ENCODE results near the gene SS18L1. TPM values are rescaled to one million over a fixed set of nuclear protein-coding genes. Genes with fewer than 3 reads are reported as not detected.

The SS18L1 gene
- total RNA-seq, 6 experiments from 2014 or later, result 14.1 to 26.5 (median 23.7) TPM

DNA sequence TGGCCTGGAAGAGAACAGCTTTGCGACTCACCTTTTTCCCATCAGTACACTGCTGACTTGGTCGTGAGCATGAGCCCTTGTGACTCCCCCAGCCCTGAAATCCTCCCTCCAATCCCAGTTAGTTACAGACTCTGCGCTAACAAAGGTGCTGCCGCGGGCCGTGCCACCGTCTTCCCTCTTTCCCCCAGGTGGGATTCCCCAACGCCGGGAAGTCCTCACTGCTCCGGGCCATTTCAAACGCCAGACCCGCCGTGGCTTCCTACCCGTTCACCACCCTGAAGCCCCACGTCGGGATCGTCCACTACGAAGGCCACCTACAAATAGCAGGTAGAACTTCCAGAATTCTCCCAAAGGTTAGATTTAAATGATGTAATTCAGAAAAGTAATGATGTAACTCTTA lies 55.4 kb downstream of the SS18L1 start:
- WGBS (ENCODE audit: insufficient coverage, low coverage, low lambda C conversion rate, missing lambda C conversion rate), result 100% methylated on average over 4 of the region's 18 CpGs
- DNase-seq (peak in 2 of 3 donors; percentile 13 to 43), ATAC-seq (no peak)
- no peak for TF ChIP-seq POLR2A (IDR thresholded peaks at IDR 0.05)
- TF ChIP-seq, protein P1, sequence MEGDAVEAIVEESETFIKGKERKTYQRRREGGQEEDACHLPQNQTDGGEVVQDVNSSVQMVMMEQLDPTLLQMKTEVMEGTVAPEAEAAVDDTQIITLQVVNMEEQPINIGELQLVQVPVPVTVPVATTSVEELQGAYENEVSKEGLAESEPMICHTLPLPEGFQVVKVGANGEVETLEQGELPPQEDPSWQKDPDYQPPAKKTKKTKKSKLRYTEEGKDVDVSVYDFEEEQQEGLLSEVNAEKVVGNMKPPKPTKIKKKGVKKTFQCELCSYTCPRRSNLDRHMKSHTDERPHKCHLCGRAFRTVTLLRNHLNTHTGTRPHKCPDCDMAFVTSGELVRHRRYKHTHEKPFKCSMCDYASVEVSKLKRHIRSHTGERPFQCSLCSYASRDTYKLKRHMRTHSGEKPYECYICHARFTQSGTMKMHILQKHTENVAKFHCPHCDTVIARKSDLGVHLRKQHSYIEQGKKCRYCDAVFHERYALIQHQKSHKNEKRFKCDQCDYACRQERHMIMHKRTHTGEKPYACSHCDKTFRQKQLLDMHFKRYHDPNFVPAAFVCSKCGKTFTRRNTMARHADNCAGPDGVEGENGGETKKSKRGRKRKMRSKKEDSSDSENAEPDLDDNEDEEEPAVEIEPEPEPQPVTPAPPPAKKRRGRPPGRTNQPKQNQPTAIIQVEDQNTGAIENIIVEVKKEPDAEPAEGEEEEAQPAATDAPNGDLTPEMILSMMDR (IDR thresholded peaks at IDR 0.05), result no peak
- H3K4me3 ChIP-seq, result no peak overlapping the region
- H3K9me3 ChIP-seq, result no peaks in the 10 kb centered on the region
- no peak overlapping the region for H3K27ac ChIP-seq
- no peaks in the 10 kb centered on the region for H3K27me3 ChIP-seq
- H3K4me1 ChIP-seq, result no peaks in the 10 kb centered on the region
- H3K36me3 ChIP-seq, result peaks cover 0 to 65% (median 21%) of the 10 kb centered on the region in 4 donors
- intact Hi-C loops (cut with DNase I), result no loop called here

DNA sequence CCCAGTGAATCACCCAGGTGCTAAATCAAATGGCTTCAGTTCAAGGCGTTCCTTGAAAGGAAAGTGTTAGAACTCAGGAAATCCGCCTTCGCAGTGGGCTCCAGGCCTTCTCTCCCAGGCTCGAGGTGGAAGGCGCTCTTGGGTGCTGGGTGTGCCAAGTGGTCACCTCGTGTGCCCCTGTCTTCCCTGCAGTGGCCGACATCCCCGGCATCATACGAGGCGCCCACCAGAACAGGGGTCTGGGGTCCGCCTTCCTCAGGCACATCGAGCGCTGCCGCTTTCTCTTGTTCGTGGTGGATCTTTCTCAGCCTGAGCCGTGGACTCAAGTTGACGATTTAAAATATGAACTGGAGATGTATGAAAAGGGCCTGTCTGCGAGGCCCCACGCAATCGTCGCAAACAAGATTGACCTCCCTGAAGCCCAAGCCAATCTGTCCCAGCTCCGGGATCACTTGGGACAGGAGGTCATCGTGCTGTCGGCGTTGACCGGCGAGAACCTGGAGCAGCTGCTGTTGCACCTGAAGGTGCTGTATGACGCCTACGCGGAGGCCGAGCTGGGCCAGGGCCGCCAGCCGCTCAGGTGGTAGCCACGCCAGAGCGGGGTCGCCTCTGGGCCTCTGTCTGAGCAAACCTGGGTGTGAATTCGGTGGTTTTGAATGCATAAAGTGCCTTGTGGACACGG lies 57.1 kb downstream of the SS18L1 start:
- ATAC-seq, result no peak
- WGBS (ENCODE audit: insufficient coverage, low coverage, low lambda C conversion rate, missing lambda C conversion rate), result 92% methylated on average over 13 of the region's 38 CpGs
- intact Hi-C loops (cut with DNase I), result no loop called here
- Histone ChIP-seq H3K36me3 (peaks cover 0 to 65% (median 21%) of the 10 kb centered on the region in 4 donors), H3K27ac (no peak overlapping the region), H3K27me3 (no peaks in the 10 kb centered on the region), H3K4me3 (no peak overlapping the region), H3K4me1 (no peaks in the 10 kb centered on the region), H3K9me3 (no peaks in the 10 kb centered on the region)
- TF ChIP-seq POLR2A (IDR thresholded peaks at IDR 0.05), result no peak
- TF ChIP-seq, protein P1 (IDR thresholded peaks at IDR 0.05), result no peak
- DNase-seq, result peak in 1 of 3 donors; percentile 49

DNA sequence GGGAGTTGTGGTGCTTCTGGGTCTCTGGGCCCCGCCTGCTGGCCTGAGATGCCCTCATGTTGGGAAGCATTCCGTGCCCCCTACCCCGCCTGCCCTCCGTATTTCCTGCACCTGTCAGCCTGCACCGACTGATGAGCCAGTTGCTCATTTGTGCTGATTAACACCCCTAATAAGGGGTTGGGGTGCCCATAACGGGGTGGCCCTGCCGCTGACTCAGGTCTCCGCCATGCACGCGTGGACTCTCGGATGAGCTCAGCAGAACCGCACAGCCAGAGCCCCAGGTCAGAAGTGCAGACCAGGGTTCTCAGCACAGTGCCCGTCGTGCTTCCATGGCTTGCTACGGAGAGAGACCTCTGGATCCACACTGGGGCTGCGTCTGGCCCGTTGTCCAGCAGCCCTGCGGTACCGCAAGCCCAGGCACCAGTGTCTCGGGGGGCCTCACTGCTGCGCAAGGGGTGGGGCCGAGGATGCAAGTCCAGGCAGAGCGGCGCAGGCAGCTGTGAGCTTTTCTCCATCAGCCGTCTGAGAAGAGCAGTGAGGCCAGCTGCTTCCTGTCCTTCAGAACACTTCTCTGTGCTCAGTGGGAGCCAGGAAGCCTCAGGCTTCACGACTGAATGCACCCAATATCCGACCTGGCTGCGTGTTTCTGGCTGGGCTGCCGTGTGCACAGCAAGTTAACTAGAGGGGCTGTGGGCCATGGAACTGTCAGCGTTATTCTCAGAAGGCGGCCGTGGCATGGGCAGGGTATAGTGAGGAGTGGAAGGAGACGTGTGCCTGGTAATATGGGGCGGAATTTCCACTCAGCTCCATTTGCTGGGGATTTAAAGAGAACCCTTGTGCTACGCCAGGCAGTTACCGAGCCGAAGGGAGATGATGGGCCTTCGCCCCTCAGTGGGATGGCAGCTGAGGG lies 57.9 kb downstream of the SS18L1 start:
- no peak overlapping the region for H3K27ac ChIP-seq
- intact Hi-C loops (cut with DNase I), result no loop called here
- peak in 1 of 3 donors; percentile 48 for DNase-seq
- TF ChIP-seq, protein P1 (IDR thresholded peaks at IDR 0.05), result no peak
- TF ChIP-seq POLR2A (IDR thresholded peaks at IDR 0.05), result no peak
- WGBS (ENCODE audit: insufficient coverage, low coverage, low lambda C conversion rate, missing lambda C conversion rate), result 89% methylated on average over 9 of the region's 38 CpGs
- H3K4me1 ChIP-seq, result no peaks in the 10 kb centered on the region
- peak in 1 of 4 donors; percentile 7 for ATAC-seq
- no peaks in the 10 kb centered on the region for H3K27me3 ChIP-seq
- no peak overlapping the region for H3K4me3 ChIP-seq
- H3K36me3 ChIP-seq, result peaks cover 0 to 58% (median 21%) of the 10 kb centered on the region in 4 donors
- H3K9me3 ChIP-seq, result no peaks in the 10 kb centered on the region

DNA sequence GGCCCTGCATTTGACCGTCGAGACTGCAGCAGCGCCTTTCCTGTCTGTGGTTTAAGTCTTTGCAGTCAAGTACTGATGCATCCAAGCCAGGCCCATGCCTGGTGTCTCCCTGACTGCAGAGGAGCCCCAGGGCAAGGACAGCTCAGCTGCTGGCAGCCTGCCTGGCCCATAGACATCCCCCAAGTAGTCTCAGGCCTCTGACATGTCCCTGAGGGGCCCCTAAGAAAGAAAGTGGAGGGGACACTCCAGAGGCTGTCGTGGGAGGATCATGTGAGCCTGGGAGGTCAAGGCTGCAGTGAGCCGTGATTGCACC lies 58.5 kb downstream of the SS18L1 start:
- DNase-seq (peak in 1 of 3 donors; percentile 11), ATAC-seq (no peak)
- no peaks in the 10 kb centered on the region for H3K4me1 ChIP-seq
- intact Hi-C loops (cut with DNase I), result no loop called here
- no peak overlapping the region for H3K4me3 ChIP-seq
- H3K27me3 ChIP-seq, result no peaks in the 10 kb centered on the region
- no peak overlapping the region for H3K27ac ChIP-seq
- H3K9me3 ChIP-seq, result no peaks in the 10 kb centered on the region
- WGBS (ENCODE audit: insufficient coverage, low coverage, low lambda C conversion rate, missing lambda C conversion rate), result 60% methylated on average over 3 of the region's 5 CpGs
- peaks cover 0 to 52% (median 21%) of the 10 kb centered on the region in 4 donors for H3K36me3 ChIP-seq
- TF ChIP-seq, protein P1 (IDR thresholded peaks at IDR 0.05), result no peak

Measured in right lobe of liver (tissue), 6 donors.